ENCODE data around the gene DRAP1.
A peak's percentile ranks its signal among the peaks of the same experiment; 100 is the strongest.
"Not testable (repeated sequence)": the region's sequence is repeated elsewhere in the genome, so short reads cannot be mapped to it uniquely, and the experiment has no call there.

The DRAP1 gene

GRCh38 chr11:65934014-65934413, 14.8 kb downstream of the DRAP1 start:
- DNase-seq, result no peak

GRCh38 chr11:65937766-65938165, 18.5 kb downstream of the DRAP1 start:
- DNase-seq, result no peak

GRCh38 chr11:65941720-65942310, 22.6 kb downstream of the DRAP1 start:
- no peak for DNase-seq

GRCh38 chr11:65942531-65942930, 23.3 kb downstream of the DRAP1 start:
- no peak for DNase-seq

GRCh38 chr11:65944191-65944590, 25.0 kb downstream of the DRAP1 start:
- DNase-seq, result no peak

- DNase-seq, result no peak
These were observed 25.5 kb downstream of the DRAP1 start for GRCh38 chr11:65944767-65945166.

- DNase-seq, result no peak
These were observed 26.2 kb downstream of the DRAP1 start, which contains the start of gene TSGA10IP for GRCh38 chr11:65945430-65945911. TSS of gene TSGA10IP (plus strand) at chr11:65945480. CDS start at chr11:65945676, 196 bp downstream.

- DNase-seq, result no peak
These were observed 26.8 kb downstream of the DRAP1 start for GRCh38 chr11:65945941-65946558.

GRCh38 chr11:65946655-65947054, 27.4 kb downstream of the DRAP1 start:
- no peak for DNase-seq

- no peak for DNase-seq
These were observed 27.9 kb downstream of the DRAP1 start for GRCh38 chr11:65947133-65947532.

- no peak for DNase-seq
These were observed 28.4 kb downstream of the DRAP1 start for GRCh38 chr11:65947603-65948125.

- DNase-seq, result not testable (repeated sequence)
These were observed 31.5 kb downstream of the DRAP1 start for GRCh38 chr11:65950711-65951110.

GRCh38 chr11:65951641-65952040, 32.4 kb downstream of the DRAP1 start:
- DNase-seq, result not testable (repeated sequence)

- DNase-seq, result no peak
These were observed 32.9 kb downstream of the DRAP1 start for GRCh38 chr11:65952052-65952521.

GRCh38 chr11:65953471-65953870, 34.2 kb downstream of the DRAP1 start:
- no peak for DNase-seq

- DNase-seq, result no peak
These were observed 35.5 kb downstream of the DRAP1 start for GRCh38 chr11:65954771-65955170.

GRCh38 chr11:65958291-65958690, 39.1 kb downstream of the DRAP1 start:
- no peak for DNase-seq

- DNase-seq, result no peak
These were observed 39.7 kb downstream of the DRAP1 start for GRCh38 chr11:65958774-65959420.

GRCh38 chr11:65960824-65961266, 41.6 kb downstream of the DRAP1 start:
- DNase-seq, result no peak

- peak; percentile 94 to 97 (median 95) for DNase-seq
These were observed 42.3 kb downstream of the DRAP1 start, which contains the start of gene SART1 for GRCh38 chr11:65961267-65962140. TSS of gene SART1 (plus strand) at chr11:65961734. CDS start at chr11:65961781, 47 bp downstream.

GRCh38 chr11:65962141-65962564, 42.9 kb downstream of the DRAP1 start:
- DNase-seq, result no peak

GRCh38 chr11:65964906-65965305, 45.7 kb downstream of the DRAP1 start:
- no peak for DNase-seq
